H1 (cell line): ENCODE data around the gene IARS2. TPM values are rescaled to one million over a fixed set of nuclear protein-coding genes. Genes with fewer than 3 reads are reported as not detected.
A peak's percentile ranks its signal among the peaks of the same experiment; 100 is the strongest.

Experiments used
- BACH1 ChIP-seq: IDR thresholded peaks from 2 replicates; pipeline ENCODE4 v1.6.1; 2012; ENCODE audit warnings: low read length, improper control_type of control experiment
- BRCA1 ChIP-seq: IDR thresholded peaks from 2 replicates; pipeline ENCODE4 v1.6.1; 2012; ENCODE audit warnings: low read depth, low read length, improper control_type of control experiment
- CBX8 ChIP-seq: fragments of 300-800, 300-1000 bp; sonication (generic); IDR thresholded peaks from 2 replicates; pipeline ENCODE4 v1.7.1; 2016; ENCODE audit warnings: low read depth, low read length, borderline replicate concordance
- CHD2 ChIP-seq: IDR thresholded peaks from 2 replicates; pipeline ENCODE4 v1.6.1; 2012; ENCODE audit warnings: low read length, improper control_type of control experiment
- EZH2 ChIP-seq: fragments of 200-600 bp; sonication (generic); IDR thresholded peaks from 2 replicates; pipeline ENCODE4 v1.7.1; 2012; ENCODE audit warnings: low read depth, mild to moderate bottlenecking, moderate library complexity, low read length, inconsistent platforms; ENCODE audit not compliant: severe bottlenecking
- GABPA ChIP-seq: IDR thresholded peaks from 2 replicates; pipeline ENCODE4 v1.6.1; 2011; ENCODE audit warnings: mild to moderate bottlenecking, low read length, moderate library complexity, borderline replicate concordance; ENCODE audit not compliant: insufficient read depth
- GTF2F1 ChIP-seq: IDR thresholded peaks from 2 replicates; pipeline ENCODE4 v1.6.1; 2012; ENCODE audit warnings: low read depth, low read length, improper control_type of control experiment, borderline replicate concordance
- HDAC2 ChIP-seq, 2 experiments: fragments of 300-600 bp in 1 of 2; sonication (generic) in 1 of 2; IDR thresholded peaks; 2 replicates each; pipeline ENCODE4 v1.6.1; 2011 to 2012; ENCODE audit warnings: low read depth in 2 of 2, low read length in 2 of 2, mild to moderate bottlenecking in 2 of 2, moderate library complexity in 2 of 2, borderline replicate concordance in 1 of 2, inconsistent platforms in 1 of 2
- KDM1A ChIP-seq: fragments of 200-600, 300-600 bp; sonication (generic); IDR thresholded peaks from 2 replicates; pipeline ENCODE4 v1.7.1; 2016; ENCODE audit warnings: mild to moderate bottlenecking, low read length, borderline replicate concordance
- KDM4A ChIP-seq: IDR thresholded peaks from one replicate; pipeline ENCODE4 v1.7.1; 2012; ENCODE audit warnings: low read depth, mild to moderate bottlenecking, moderate library complexity, low read length, inconsistent platforms; ENCODE audit not compliant: severe bottlenecking
- POLR2AphosphoS5 ChIP-seq: IDR thresholded peaks from 2 replicates; pipeline ENCODE4 v1.6.1; 2011; ENCODE audit warnings: low read depth, low read length
- SIN3A ChIP-seq, 2 experiments: IDR thresholded peaks in 1 of 2; conservative IDR thresholded peaks in 1 of 2; 2 replicates each; pipeline ENCODE4 v1.6.1; 2011 to 2012; ENCODE audit warnings: low read length in 2 of 2, improper control_type of control experiment in 1 of 2, low read depth in 1 of 2, mild to moderate bottlenecking in 1 of 2
- SIX5 ChIP-seq: IDR thresholded peaks from 2 replicates; pipeline ENCODE4 v1.6.1; 2011; ENCODE audit warnings: mild to moderate bottlenecking, low read depth, low read length
- SP1 ChIP-seq: IDR thresholded peaks from 2 replicates; pipeline ENCODE4 v1.6.1; 2011; ENCODE audit warnings: low read depth, low read length
- SRF ChIP-seq: IDR thresholded peaks from 2 replicates; pipeline ENCODE4 v1.6.1; 2011; ENCODE audit warnings: mild to moderate bottlenecking, low read depth, low read length, moderate library complexity
- TAF1 ChIP-seq: IDR thresholded peaks from 2 replicates; pipeline ENCODE4 v1.6.1; 2011; ENCODE audit warnings: mild to moderate bottlenecking, low read depth, low read length
- TBP ChIP-seq: IDR thresholded peaks from 2 replicates; pipeline ENCODE4 v1.6.1; 2011; ENCODE audit warnings: low read depth, low read length, improper control_type of control experiment
- TCF12 ChIP-seq: IDR thresholded peaks from 2 replicates; pipeline ENCODE4 v1.6.1; 2011; ENCODE audit warnings: low read depth, mild to moderate bottlenecking, low read length
- TEAD4 ChIP-seq: IDR thresholded peaks from 2 replicates; pipeline ENCODE4 v1.6.1; 2012; ENCODE audit warnings: low read depth, low read length, inconsistent platforms, mixed read lengths
- polyA plus RNA-seq, 7 experiments: library from polyadenylated mRNA; depleted of rRNA in 3 of 7; stranded (reverse) in 5 of 7; unstranded in 2 of 7; fragments of >200 nt in 5 of 7; fragments of 200-250 nt in 2 of 7; gene quantifications; 1 replicate in 5 of 7; 2 replicates in 1 of 7; 4 replicates in 1 of 7; pipeline versions ENCODE4 v1.2.1 to v1.2.3, GENCODE V29; 2011 to 2013; ENCODE audit warnings: missing spikeins in 2 of 7, mixed read lengths in 2 of 7
- total RNA-seq: library from RNA; stranded (reverse); fragmentation: NEBNext Ultra II Directional; extraction: Animal tissue kit (Norgen Biotek cat#: 25700); gene quantifications from 2 replicates; pipeline ENCODE4 v1.2.1, GENCODE V29; 2021
- TF ChIP-seq, protein P1 (sequence below): IDR thresholded peaks from 2 replicates; pipeline ENCODE4 v1.6.1; 2011; ENCODE audit warnings: low read depth, mild to moderate bottlenecking, low read length; ENCODE audit not compliant: insufficient read depth
- TF ChIP-seq, protein P2 (sequence below): IDR thresholded peaks from 2 replicates; pipeline ENCODE4 v1.6.1; 2012; ENCODE audit warnings: inconsistent platforms

Gene IARS2
- total and polyA plus RNA-seq, 2 of the 8 experiments (the other 6 are each of a cell fraction or from before 2014, with no cell fraction given) = 15.0 to 69.8 TPM

DNA sequence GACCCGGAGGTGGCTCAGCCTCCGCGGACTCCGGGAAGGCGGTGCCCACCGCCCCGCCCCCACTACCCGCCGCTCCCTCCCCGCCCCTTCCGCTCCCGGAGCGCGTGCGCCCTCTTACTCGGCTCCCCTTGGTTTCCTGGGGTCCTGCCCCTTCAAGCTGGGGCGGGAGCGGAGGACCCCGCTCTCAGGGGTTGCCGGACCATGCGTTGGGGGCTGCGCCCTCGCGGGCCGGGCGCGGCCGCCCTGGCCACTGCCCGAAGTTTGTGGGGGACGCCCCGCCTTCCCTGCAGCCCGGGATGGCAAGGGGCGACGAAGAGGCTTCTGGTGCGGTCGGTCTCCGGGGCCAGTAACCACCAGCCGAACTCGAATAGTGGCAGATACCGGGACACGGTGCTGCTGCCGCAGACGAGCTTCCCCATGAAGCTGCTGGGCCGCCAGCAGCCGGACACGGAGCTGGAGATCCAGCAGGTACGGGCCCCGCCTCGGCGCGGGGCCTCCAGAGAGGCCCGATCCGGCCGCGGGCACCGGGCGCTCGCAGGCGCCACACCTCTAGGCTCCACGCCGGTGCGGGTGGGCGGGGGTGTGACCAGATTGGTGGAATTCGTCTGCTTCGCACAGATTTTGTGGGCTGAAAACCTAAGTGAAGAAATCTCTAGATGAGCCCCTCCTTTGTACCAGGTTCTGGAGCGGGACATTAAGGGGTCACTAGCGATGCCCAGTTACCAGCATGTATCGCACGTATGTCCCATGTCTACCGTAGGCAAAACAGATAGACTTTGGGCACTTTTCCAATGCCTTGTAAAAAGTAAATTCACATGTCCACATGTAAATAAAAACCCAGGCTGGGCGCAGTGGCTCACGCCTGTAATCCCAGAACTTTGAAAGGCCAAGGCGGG, at the start of gene IARS2 (continued):
- TF ChIP-seq, protein P1, sequence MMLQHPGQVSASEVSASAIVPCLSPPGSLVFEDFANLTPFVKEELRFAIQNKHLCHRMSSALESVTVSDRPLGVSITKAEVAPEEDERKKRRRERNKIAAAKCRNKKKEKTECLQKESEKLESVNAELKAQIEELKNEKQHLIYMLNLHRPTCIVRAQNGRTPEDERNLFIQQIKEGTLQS = no peak
- no peak for TF ChIP-seq CHD2
- TF ChIP-seq TBP = peak; percentile 44; the same call in 1 of the 2 replicates
- no peak for TF ChIP-seq CBX8
- peak; percentile 23; the same call in 1 of the 2 replicates for TF ChIP-seq GABPA
- TF ChIP-seq KDM4A = peak; percentile 70
- TF ChIP-seq TCF12 = no peak
- no peak; the same call in 1 of the 2 replicates for TF ChIP-seq SP1
- no peak for TF ChIP-seq GTF2F1
- TF ChIP-seq KDM1A = no peak
- TF ChIP-seq TAF1 = peak; percentile 45; the same call in 1 of the 2 replicates
- no peak for TF ChIP-seq SIX5
- no peak for TF ChIP-seq SRF
- no peak for TF ChIP-seq EZH2
- TF ChIP-seq SIN3A (conservative IDR thresholded peaks at IDR 0.05 in 1 of 2, IDR thresholded peaks at IDR 0.05 in 1 of 2; ENCODE audit: low read depth in 1 of 2, low read length in 2 of 2) = peak; percentile 10 to 67; a peak in 1 of 4 replicates
- no peak for TF ChIP-seq TEAD4
- TF ChIP-seq BACH1 = no peak
- TF ChIP-seq POLR2AphosphoS5 = no peak
- 0 out of 4 replicates have a peak, but pooled peaks of 1 of the 2 experiments have one; percentile 32 for TF ChIP-seq HDAC2 (IDR thresholded peaks at IDR 0.05; ENCODE audit: borderline replicate concordance in 1 of 2, low read depth in 2 of 2, low read length in 2 of 2)
- no peak for TF ChIP-seq BRCA1
- TF ChIP-seq, protein P2, sequence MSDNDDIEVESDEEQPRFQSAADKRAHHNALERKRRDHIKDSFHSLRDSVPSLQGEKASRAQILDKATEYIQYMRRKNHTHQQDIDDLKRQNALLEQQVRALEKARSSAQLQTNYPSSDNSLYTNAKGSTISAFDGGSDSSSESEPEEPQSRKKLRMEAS = peak; percentile 87
